ENCODE results near the gene GLRX5. TPM values are rescaled to one million over a fixed set of nuclear protein-coding genes. Genes with fewer than 3 reads are reported as not detected.

The GLRX5 gene
- total RNA-seq, 2 donors from 2014 or later, result 47.4 to 56.4 TPM

DNA sequence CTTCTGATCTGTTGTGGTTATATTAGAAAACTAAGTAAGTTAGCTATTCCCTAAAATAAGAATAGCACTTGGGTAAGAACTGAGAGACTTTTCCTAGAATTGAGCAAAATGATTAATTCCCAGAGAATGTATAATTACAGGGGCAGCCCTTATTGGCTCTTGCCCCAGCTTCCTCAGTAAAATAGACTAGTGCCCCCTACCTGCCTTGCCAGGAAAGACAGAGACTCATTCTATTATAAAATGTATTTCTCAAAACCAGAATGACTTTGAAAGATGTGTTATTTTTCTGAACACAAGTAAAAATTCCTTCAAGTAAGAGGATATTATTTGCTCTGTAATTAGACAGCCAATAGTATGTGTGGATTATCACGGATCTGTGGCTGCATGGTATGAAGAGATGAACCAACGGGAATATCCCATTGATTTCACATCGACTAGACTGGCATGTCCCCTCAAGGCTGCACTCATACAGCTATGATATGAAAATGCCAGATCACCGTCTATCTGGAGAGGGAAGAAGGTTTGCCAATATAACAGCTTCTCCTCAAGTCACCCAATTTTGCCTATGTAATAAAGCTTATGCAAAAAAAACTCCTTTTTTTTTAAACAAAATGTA lies 7.4 kb upstream of the GLRX5 start:
- intact Hi-C loops (cut with DNase I, micrococcal nuclease), result loop anchor here (5.0 kb wide), 1 partner anchor 85 kb away; no protein-coding TSS in a partner anchor
- peak in 1 of 2 donors; percentile 71 for DNase-seq
- no peak for ATAC-seq

GRCh38 chr14:95529216-95529615 lies 5.6 kb upstream of the GLRX5 start:
- DNase-seq, result no peak
- intact Hi-C loops (cut with DNase I, micrococcal nuclease), result loop anchor here (5.0 kb wide), 1 partner anchor 87 kb away; no protein-coding TSS in a partner anchor
- ATAC-seq, result no peak

DNA sequence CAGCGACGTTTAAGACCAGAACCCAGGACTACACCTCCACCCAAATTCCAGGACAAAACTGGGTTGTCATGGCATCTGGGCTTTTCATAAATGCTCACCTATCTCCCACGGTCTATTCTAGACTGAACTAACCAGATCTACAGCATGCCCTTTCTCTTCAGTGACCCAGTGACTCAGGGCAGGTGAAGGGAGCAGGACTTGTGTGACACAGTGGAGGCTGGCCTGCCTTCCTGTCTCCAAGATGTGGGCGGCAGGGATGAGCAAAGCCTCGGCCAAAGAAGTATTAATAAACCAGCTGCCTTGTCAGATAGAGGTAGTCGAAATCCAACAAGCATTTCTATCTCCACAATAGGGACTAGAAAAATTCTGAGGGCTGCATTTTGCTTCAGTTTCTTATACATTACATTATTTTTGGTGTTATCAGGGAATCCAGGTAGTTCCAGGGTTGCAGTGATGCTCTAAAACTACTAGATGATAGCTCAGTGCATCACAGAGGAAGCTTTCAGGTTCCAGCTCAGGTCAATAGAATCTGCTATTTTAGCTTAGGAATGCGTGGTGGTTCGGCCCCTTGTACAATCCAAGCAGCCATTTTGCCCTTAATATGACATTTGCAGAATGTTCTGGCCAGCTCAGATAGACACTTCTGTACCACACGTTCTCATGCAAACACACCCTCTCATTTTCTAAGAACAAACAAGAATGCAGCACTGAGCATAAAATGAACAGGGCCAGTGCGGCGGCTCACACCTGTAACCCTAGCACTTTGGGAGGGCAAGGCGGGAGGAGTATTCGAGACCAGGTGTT lies 4.2 kb upstream of the GLRX5 start:
- intact Hi-C loops (cut with DNase I, micrococcal nuclease), result loop anchor here in 1 of 2 donors (5.0 kb wide), 1 partner anchor 78 kb away; no protein-coding TSS in a partner anchor
- ATAC-seq (no peak), DNase-seq (no peak)

DNA sequence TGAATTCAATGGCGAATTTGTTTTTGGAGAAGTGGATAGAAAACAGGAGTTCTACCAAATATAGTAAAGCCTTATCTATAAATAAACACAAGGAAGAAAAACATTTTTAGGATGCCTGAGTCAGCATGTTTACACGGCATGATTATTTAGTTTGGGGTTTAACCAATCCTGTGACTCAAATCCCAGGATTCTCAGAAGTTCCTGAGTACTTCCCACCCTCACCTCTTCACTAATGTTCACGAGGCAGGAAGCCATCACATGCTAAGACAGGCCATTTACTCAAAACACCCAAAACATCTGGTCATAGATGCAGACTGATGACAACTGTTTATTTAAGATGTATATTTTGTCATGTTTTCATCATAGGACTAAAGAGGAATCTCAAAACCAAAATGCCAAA lies 3.4 kb upstream of the GLRX5 start:
- DNase-seq (no peak), ATAC-seq (no peak)
- intact Hi-C loops (cut with DNase I, micrococcal nuclease), result loop anchor here in 1 of 2 donors (5.0 kb wide), 1 partner anchor 79 kb away; no protein-coding TSS in a partner anchor

DNA sequence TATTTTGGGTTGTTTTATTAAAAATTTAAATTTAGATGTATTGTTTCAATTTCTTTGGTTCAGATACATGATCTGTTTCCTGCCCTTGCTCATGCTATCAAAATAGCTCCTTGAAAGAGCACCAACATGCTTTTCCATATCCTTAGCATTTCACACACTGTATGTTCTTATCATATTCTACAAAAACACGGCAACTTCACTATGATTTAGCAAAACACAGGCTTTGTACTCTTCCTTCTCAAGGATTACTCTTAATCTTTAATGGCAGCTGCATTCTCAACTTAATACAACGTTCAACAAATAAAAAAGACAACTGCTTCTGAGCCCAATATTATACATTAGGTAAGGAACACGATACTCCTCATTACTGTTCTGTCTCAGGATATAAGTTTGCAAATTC lies 2.9 kb upstream of the GLRX5 start:
- no peak for ATAC-seq
- intact Hi-C loops (cut with DNase I, micrococcal nuclease), result loop anchor here in 1 of 2 donors (5.0 kb wide), 1 partner anchor 80 kb away; no protein-coding TSS in a partner anchor
- no peak for DNase-seq

- intact Hi-C loops (cut with DNase I, micrococcal nuclease), result loop anchor here in 1 of 2 donors (5.0 kb wide), 1 partner anchor 81 kb away; no protein-coding TSS in a partner anchor
- DNase-seq (no peak), ATAC-seq (no peak)
These were observed 1.4 kb upstream of the GLRX5 start for GRCh38 chr14:95533391-95533821.

- intact Hi-C loops (cut with DNase I, micrococcal nuclease), result loop anchor here in 1 of 2 donors (5.0 kb wide), 1 partner anchor 82 kb away; no protein-coding TSS in a partner anchor
- ATAC-seq (no peak), DNase-seq (peak in 1 of 2 donors; percentile 32)
These were observed 1.0 kb upstream of the GLRX5 start for GRCh38 chr14:95533822-95534221.

- DNase-seq (peak; percentile 35 to 57), ATAC-seq (no peak)
- intact Hi-C loops (cut with DNase I, micrococcal nuclease), result no loop called here
These were observed 574 bp downstream of the GLRX5 start for GRCh38 chr14:95535226-95536021.

DNA sequence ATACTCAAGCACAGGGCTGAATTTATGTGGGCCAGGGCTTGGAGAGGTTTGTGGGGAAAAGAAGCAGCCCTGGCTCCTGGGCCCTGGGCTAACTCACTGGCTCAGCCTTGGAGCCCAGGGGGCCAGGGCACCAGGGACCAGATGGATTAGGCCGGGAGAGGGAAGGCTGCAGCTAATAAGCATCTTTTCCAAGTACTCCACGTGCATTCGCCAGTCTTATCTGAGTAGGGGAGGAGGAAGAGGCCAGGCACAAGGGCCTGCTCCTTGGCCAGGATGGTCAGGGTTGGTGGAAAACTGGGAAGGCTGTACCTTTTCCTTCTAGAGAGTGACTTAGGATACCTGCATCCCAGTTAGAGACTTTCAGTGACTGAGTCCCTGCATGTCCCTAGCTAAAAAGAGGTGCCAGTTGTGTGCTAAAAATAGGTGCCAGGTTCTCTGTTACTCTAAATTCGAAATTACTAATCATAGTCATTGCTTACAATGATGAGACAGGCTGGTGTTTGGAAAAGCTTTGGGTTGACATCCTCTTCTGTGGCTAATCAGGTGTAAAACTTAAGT lies 1.3 kb downstream of the GLRX5 start:
- DNase-seq (no peak), ATAC-seq (no peak)
- intact Hi-C loops (cut with DNase I, micrococcal nuclease), result no loop called here

GRCh38 chr14:95536671-95537070 lies 1.8 kb downstream of the GLRX5 start:
- ATAC-seq, result no peak
- intact Hi-C loops (cut with DNase I, micrococcal nuclease), result no loop called here

DNA sequence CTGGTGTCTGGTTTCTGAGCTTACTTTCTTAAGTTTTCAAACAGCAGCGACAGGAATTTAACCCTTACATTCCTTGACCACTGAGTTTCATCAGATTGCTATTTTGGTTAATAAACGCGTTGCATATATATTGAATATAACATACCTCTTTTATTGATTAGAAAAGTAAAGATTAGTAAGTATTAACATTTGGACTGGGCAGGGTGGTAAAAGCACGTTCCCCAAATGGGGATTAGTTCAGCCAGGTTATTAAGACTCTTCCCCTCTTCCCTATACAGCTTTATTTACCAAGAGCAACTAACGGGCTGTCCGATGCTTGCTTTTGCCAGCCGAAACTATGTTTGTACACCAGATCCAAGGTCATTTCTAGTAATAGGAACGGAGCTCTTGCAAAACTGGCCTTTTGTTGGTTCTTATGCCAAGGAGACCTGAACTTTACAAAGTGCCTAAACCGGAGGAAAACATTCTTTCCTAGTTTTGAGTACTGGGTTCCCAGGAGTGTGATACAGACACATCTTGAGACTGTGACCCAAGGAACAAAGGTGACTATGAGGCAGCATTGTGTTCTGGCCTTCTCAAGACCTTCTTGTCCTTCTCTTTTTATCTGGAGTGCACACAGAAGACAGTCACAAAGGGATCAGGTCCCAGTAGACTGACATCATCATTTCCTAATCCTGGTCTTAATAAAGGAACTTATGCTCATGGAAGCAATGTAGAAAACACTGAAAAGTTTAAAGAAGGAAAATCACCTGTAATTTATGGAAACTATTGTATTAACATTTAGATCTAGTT lies 2.6 kb downstream of the GLRX5 start:
- intact Hi-C loops (cut with DNase I, micrococcal nuclease), result no loop called here
- DNase-seq (no peak), ATAC-seq (no peak)

More at GRCh38 chr14:95536671-95537070, 1.8 kb downstream of the GLRX5 start:
- DNase-seq, result no peak

GRCh38 chr14:95538801-95539509 lies 4.1 kb downstream of the GLRX5 start:
- intact Hi-C loops (cut with DNase I, micrococcal nuclease), result no loop called here
- ATAC-seq (no peak), DNase-seq (no peak)

DNA sequence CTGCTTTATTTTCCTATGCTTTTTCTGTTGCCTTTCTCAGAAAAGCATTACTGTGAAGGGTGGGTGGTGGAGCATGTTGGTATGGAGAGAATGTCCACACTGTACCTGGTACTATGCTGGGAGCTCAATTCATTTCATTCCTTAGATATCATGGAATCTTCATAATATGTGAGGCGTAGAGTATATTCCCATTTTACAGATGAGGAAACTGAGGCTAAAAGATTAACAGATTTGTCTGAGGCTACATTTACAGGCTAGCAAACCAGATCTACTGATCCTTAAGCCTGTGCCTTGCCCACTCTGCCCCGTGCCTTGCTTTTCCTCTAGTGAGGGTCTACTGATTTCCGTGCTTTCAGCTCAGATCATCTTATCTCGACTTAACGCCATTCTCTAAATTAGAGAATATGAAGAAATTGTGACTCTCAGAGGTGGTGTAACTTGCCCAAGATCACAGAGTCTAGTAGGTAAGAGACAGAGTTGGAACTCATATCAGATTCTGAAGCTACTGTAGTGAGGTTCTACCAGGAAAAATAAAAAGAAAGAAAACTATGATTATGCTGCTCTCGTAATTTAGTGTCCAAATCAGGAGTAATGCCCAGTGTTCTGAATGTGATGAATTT lies 5.5 kb downstream of the GLRX5 start:
- intact Hi-C loops (cut with DNase I, micrococcal nuclease), result no loop called here
- no peak for ATAC-seq

GRCh38 chr14:95541346-95541745 lies 6.5 kb downstream of the GLRX5 start:
- intact Hi-C loops (cut with DNase I, micrococcal nuclease), result no loop called here
- DNase-seq (no peak), ATAC-seq (no peak)

More for the DNA sequence above, 5.5 kb downstream of the GLRX5 start:
- no peak for DNase-seq

- intact Hi-C loops (cut with DNase I, micrococcal nuclease), result no loop called here
- DNase-seq, result no peak
- no peak for ATAC-seq
These were observed 7.4 kb downstream of the GLRX5 start for GRCh38 chr14:95541932-95542930.

DNA sequence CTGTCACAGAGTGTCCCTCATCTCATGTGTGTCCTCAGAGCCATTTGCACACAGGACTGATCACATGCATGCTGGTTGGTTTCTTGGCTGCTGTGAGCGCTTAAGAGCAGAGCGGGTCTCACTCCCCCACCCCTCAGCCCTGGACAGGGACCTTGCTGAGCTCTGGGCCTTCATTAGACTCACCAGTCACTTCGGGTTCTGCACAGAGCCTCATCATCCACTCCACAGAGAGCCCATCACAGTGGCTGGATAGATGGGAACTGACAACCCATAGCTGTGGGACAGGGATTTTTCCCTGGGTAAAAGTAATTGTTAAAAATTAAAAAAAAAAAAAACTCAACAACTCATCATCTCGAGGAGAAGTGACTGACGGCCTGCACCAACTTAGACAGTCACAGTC lies 8.2 kb downstream of the GLRX5 start:
- ATAC-seq (no peak), DNase-seq (no peak)
- intact Hi-C loops (cut with DNase I, micrococcal nuclease), result no loop called here

All from left colon (tissue), 2 donors.